ENCODE measurements around the gene ULK2. TPM values are rescaled to one million over a fixed set of nuclear protein-coding genes. Genes with fewer than 3 reads are reported as not detected.

The ULK2 gene
- total RNA-seq, 8 experiments from 2014 or later: 3.3 to 32.7 (median 22.4) TPM

GRCh38 chr17:19759568-19760549 is 107.9 kb downstream of the ULK2 start:
- peak in 4 of 8 experiments; percentile 20 to 69 (median 40) for ATAC-seq (replicated peaks in 6 of 8)
- no peaks in the 10 kb centered on the region for H3K4me1 ChIP-seq (replicated peaks in 1 of 2)
- H3K4me3 ChIP-seq: no peak overlapping the region
- WGBS, 10 experiments: 68 to 100% (median 86%) methylated on average over 1 to 10 of the region's 24 CpGs; no CpG with 5 or more reads in 3 of the 10 experiments
- H3K27ac ChIP-seq: no peak overlapping the region
- in situ Hi-C loops (cut with MboI; ENCODE audit: low pct_unique_long_range_greater_than_20kb in 2 of 9, low sequenced_read_pairs in 9 of 9, unreplicated experiment in 9 of 9): loop anchor here in 8 of 9 experiments (10.0 to 25.0 kb wide), 3 partner anchors 245 to 398 kb away; partner anchors contain the start of gene B9D1 (in 8 of the 8)

GRCh38 chr17:19757536-19758180 is 110.1 kb downstream of the ULK2 start:
- 65 to 80% (median 80%) methylated on average over 1 to 7 of the region's 12 CpGs; no CpG with 5 or more reads in 3 of the 10 experiments for WGBS, 10 experiments
- Histone ChIP-seq H3K4me3 (no peak overlapping the region), H3K4me1 (replicated peaks in 1 of 2) (no peaks in the 10 kb centered on the region), H3K27ac (no peak overlapping the region)
- ATAC-seq (replicated peaks in 6 of 8): no peak
- in situ Hi-C loops (cut with MboI; ENCODE audit: low pct_unique_long_range_greater_than_20kb in 2 of 9, low sequenced_read_pairs in 9 of 9, unreplicated experiment in 9 of 9): loop anchor here in 8 of 9 experiments (25.0 kb wide), 2 partner anchors 245 to 395 kb away; partner anchors contain the start of gene B9D1 (in 8 of the 8)

GRCh38 chr17:19756546-19756945 is 111.2 kb downstream of the ULK2 start:
- WGBS, 10 experiments: 40 to 100% (median 79%) methylated on average over 1 to 9 of the region's 10 CpGs; no CpG with 5 or more reads in 1 of the 10 experiments
- Histone ChIP-seq H3K4me1 (replicated peaks in 1 of 2) (no peaks in the 10 kb centered on the region), H3K27ac (no peak overlapping the region), H3K4me3 (no peak overlapping the region)
- ATAC-seq (replicated peaks in 6 of 8): no peak
- in situ Hi-C loops (cut with MboI; ENCODE audit: low pct_unique_long_range_greater_than_20kb in 2 of 9, low sequenced_read_pairs in 9 of 9, unreplicated experiment in 9 of 9): loop anchor here in 8 of 9 experiments (25.0 kb wide), 2 partner anchors 244 to 394 kb away; partner anchors contain the start of gene B9D1 (in 8 of the 8)

- no peaks in the 10 kb centered on the region for H3K4me1 ChIP-seq (replicated peaks in 1 of 2)
- ATAC-seq (replicated peaks in 6 of 8): no peak
- H3K27ac ChIP-seq: no peak overlapping the region
- in situ Hi-C loops (cut with MboI; ENCODE audit: low pct_unique_long_range_greater_than_20kb in 2 of 9, low sequenced_read_pairs in 9 of 9, unreplicated experiment in 9 of 9): loop anchor here in 8 of 9 experiments (25.0 kb wide), 2 partner anchors 244 to 394 kb away; partner anchors contain the start of gene B9D1 (in 8 of the 8)
- 60 to 93% (median 82%) methylated on average over 1 to 4 of the region's 11 CpGs; no CpG with 5 or more reads in 2 of the 10 experiments for WGBS, 10 experiments
- H3K4me3 ChIP-seq: no peak overlapping the region
Measured at GRCh38 chr17:19755821-19756510, 111.8 kb downstream of the ULK2 start.

GRCh38 chr17:19755392-19755791 is 112.3 kb downstream of the ULK2 start:
- Histone ChIP-seq H3K27ac (no peak overlapping the region), H3K4me3 (no peak overlapping the region), H3K4me1 (replicated peaks in 1 of 2) (no peaks in the 10 kb centered on the region)
- no peak for ATAC-seq (replicated peaks in 6 of 8)
- in situ Hi-C loops (cut with MboI; ENCODE audit: low pct_unique_long_range_greater_than_20kb in 2 of 9, low sequenced_read_pairs in 9 of 9, unreplicated experiment in 9 of 9): loop anchor here in 8 of 9 experiments (25.0 kb wide), 2 partner anchors 243 to 393 kb away; partner anchors contain the start of gene B9D1 (in 8 of the 8)
- WGBS, 10 experiments: 81 to 100% (median 94%) methylated on average over 1 to 3 of the region's 6 CpGs; no CpG with 5 or more reads in 5 of the 10 experiments

GRCh38 chr17:19753661-19754463 is 113.9 kb downstream of the ULK2 start:
- ATAC-seq (replicated peaks in 6 of 8): peak in 3 of 8 experiments; percentile 25 to 44 (median 31)
- in situ Hi-C loops (cut with MboI; ENCODE audit: low pct_unique_long_range_greater_than_20kb in 2 of 9, low sequenced_read_pairs in 9 of 9, unreplicated experiment in 9 of 9): loop anchor here in 8 of 9 experiments (25.0 kb wide), 2 partner anchors 242 to 392 kb away; partner anchors contain the start of gene B9D1 (in 8 of the 8)
- H3K4me3 ChIP-seq: no peak overlapping the region
- 29 to 100% (median 75%) methylated on average over 1 to 10 of the region's 12 CpGs for WGBS, 10 experiments
- no peaks in the 10 kb centered on the region for H3K4me1 ChIP-seq (replicated peaks in 1 of 2)
- H3K27ac ChIP-seq: no peak overlapping the region

- ATAC-seq (replicated peaks in 6 of 8): peak in 7 of 8 experiments; percentile 11 to 96 (median 39)
- Histone ChIP-seq H3K4me3 (no peak overlapping the region), H3K27ac (no peak overlapping the region), H3K4me1 (replicated peaks in 1 of 2) (no peaks in the 10 kb centered on the region)
- WGBS, 10 experiments: 26 to 100% (median 80%) methylated on average over 1 to 7 of the region's 12 CpGs; no CpG with 5 or more reads in 1 of the 10 experiments
- in situ Hi-C loops (cut with MboI; ENCODE audit: low pct_unique_long_range_greater_than_20kb in 2 of 9, low sequenced_read_pairs in 9 of 9, unreplicated experiment in 9 of 9): loop anchor here in 8 of 9 experiments (25.0 kb wide), 2 partner anchors 241 to 391 kb away; partner anchors contain the start of gene B9D1 (in 8 of the 8)
Measured at GRCh38 chr17:19753051-19753509, 114.7 kb downstream of the ULK2 start.

- H3K4me3 ChIP-seq: no peak overlapping the region
- 20 to 100% (median 68%) methylated on average over 1 to 3 of the region's 15 CpGs; no CpG with 5 or more reads in 4 of the 10 experiments for WGBS, 10 experiments
- no peak overlapping the region for H3K27ac ChIP-seq
- no peak for ATAC-seq (replicated peaks in 6 of 8)
- in situ Hi-C loops (cut with MboI; ENCODE audit: low pct_unique_long_range_greater_than_20kb in 2 of 9, low sequenced_read_pairs in 9 of 9, unreplicated experiment in 9 of 9): loop anchor here in 8 of 9 experiments (25.0 kb wide), 2 partner anchors 240 to 390 kb away; partner anchors contain the start of gene B9D1 (in 8 of the 8)
- no peaks in the 10 kb centered on the region for H3K4me1 ChIP-seq (replicated peaks in 1 of 2)
Measured at GRCh38 chr17:19752216-19753050, 115.3 kb downstream of the ULK2 start.

- WGBS, 10 experiments: 100% methylated on average over 1 to 3 of the region's 3 CpGs; no CpG with 5 or more reads in 8 of the 10 experiments
- Histone ChIP-seq H3K27ac (no peak overlapping the region), H3K4me1 (replicated peaks in 1 of 2) (no peaks in the 10 kb centered on the region), H3K4me3 (no peak overlapping the region)
- in situ Hi-C loops (cut with MboI; ENCODE audit: low pct_unique_long_range_greater_than_20kb in 2 of 9, low sequenced_read_pairs in 9 of 9, unreplicated experiment in 9 of 9): loop anchor here in 8 of 9 experiments (25.0 kb wide), 2 partner anchors 239 to 389 kb away; partner anchors contain the start of gene B9D1 (in 8 of the 8)
- ATAC-seq (replicated peaks in 6 of 8): no peak
Measured at GRCh38 chr17:19750835-19751234, 116.9 kb downstream of the ULK2 start.

GRCh38 chr17:19750020-19750572 is 117.6 kb downstream of the ULK2 start:
- in situ Hi-C loops (cut with MboI; ENCODE audit: low pct_unique_long_range_greater_than_20kb in 2 of 9, low sequenced_read_pairs in 9 of 9, unreplicated experiment in 9 of 9): loop anchor here in 8 of 9 experiments (25.0 kb wide), 2 partner anchors 238 to 388 kb away; partner anchors contain the start of gene B9D1 (in 8 of the 8)
- WGBS, 10 experiments: 86 to 100% (median 94%) methylated on average over 1 to 7 of the region's 9 CpGs; no CpG with 5 or more reads in 3 of the 10 experiments
- peaks cover 0 to 1% of the 10 kb centered on the region in 2 donors for H3K4me1 ChIP-seq (replicated peaks in 1 of 2)
- H3K4me3 ChIP-seq: no peak overlapping the region
- no peak for ATAC-seq (replicated peaks in 6 of 8)
- H3K27ac ChIP-seq: no peak overlapping the region

Measured in motor neuron (in vitro differentiated cells).